ENCODE measurements around the gene ATAD1.
"Not testable (repeated sequence)": the region's sequence is repeated elsewhere in the genome, so short reads cannot be mapped to it uniquely, and the experiment has no call there.

Gene ATAD1

DNA sequence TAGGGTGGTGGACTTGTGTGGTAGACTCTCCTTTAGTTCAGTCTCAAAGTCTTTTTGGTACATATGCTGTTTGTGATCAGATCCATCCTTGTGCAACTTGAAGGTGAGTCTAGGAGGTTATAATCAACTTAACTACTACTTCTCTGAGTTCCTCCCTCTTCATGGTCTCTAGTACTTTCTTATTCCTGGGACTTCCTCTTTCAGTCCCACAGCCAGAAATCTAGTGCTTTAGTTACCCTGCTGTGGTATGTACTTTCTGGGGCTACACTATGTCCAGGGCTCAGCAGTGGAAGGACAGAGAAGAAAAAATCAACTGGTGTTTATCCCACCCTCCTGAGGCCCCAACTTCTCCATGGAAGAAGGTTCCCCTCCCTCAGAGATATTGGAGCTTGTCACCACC, 19.4 kb upstream of the ATAD1 start:
- no peak for TF ChIP-seq CTCF (conservative IDR thresholded peaks at IDR 0.05; ENCODE audit: low read depth, low read length)
- H3K4me3 ChIP-seq (ENCODE audit: low read depth, low read length): no peak overlapping the region
- no peak for DNase-seq (ENCODE audit: low read depth)

DNA sequence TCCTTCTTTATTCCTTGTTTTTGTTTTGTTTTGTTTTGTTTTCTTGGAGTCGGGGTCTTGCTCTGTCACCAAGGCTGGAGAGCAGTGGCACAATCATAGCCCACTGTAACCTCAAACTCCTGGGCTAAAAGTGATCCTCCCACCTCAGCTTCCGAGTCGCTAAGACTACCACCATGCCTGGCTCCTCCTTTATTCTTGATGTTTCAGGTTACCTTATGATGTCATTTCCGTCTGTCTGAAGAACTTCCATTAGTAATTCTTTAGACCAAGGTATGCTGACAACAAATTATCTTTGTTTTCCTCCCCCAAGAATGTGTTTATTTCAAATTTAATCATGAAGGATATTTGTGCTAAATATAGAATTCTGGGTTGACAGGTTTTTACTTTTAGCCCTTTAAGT, 18.1 kb upstream of the ATAD1 start:
- no peak for TF ChIP-seq CTCF (conservative IDR thresholded peaks at IDR 0.05; ENCODE audit: low read depth, low read length)
- DNase-seq (ENCODE audit: low read depth): no peak
- H3K4me3 ChIP-seq (ENCODE audit: low read depth, low read length): no peak overlapping the region

GRCh38 chr10:87829986-87830729, 12.1 kb upstream of the ATAD1 start:
- TF ChIP-seq CTCF (conservative IDR thresholded peaks at IDR 0.05; ENCODE audit: low read depth, low read length): no peak
- no peak for DNase-seq (ENCODE audit: low read depth)

GRCh38 chr10:87829051-87829450, 11.0 kb upstream of the ATAD1 start:
- DNase-seq (ENCODE audit: low read depth); H3K4me3 ChIP-seq (ENCODE audit: low read depth, low read length): not testable (repeated sequence)

More at GRCh38 chr10:87829986-87830729, 12.1 kb upstream of the ATAD1 start:
- no peak overlapping the region for H3K4me3 ChIP-seq (ENCODE audit: low read depth, low read length)

DNA sequence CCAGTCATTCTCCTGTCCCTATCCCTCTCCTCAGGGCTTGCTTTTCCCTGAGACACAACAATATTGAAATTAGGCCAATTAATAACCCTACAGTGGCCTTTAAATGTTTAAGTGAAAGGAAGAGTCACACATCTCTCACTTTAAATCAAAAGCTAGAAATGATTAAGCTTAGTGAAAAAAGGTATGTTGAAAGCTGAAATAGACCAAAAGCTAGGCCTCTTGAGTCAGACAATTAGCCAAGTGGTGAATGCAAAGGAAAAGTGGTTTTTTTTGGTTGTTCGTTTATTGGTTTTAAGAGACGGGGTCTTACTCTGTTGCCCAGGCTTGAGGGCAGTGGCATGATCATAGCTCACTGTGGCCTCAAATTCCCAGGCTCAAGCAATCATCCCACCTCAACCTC, 9.7 kb upstream of the ATAD1 start:
- H3K4me3 ChIP-seq (ENCODE audit: low read depth, low read length): no peak overlapping the region
- no peak for DNase-seq (ENCODE audit: low read depth)
- no peak for TF ChIP-seq CTCF (conservative IDR thresholded peaks at IDR 0.05; ENCODE audit: low read depth, low read length)

DNA sequence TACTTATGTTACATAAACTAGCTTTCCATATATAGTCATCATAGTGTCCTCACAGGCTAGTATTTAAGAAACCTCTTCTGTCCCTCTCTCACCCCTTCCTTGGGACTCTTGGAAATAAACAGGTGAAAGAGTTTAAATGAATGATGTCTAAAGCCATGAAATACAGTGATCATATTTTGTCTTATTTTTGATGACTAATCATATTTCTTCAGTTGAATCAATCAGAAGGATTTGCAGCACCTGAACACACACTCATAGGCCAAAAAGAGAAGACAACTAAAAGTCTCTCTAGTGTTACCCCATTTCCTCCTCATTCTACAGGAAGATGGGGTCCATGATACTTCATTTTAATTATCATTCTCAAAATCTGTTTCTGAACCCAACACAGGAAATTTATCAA, 8.6 kb upstream of the ATAD1 start:
- no peak overlapping the region for H3K4me3 ChIP-seq (ENCODE audit: low read depth, low read length)
- no peak for TF ChIP-seq CTCF (conservative IDR thresholded peaks at IDR 0.05; ENCODE audit: low read depth, low read length)
- DNase-seq (ENCODE audit: low read depth): no peak

DNA sequence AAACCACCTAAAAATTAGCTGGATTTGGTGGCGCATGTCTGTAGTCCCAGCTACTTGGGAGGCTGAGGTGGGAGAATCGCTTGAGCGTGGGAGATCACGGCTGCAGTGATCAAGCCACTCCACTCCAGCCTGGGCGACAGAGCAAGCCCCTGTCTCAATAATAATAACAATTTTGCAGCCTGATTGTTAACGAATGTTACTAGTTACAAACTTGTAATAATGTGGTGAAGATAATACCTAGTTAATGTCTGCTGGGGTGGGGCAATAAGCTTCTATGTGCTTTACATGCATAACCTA, 1.2 kb upstream of the ATAD1 start:
- H3K4me3 ChIP-seq (ENCODE audit: low read depth, low read length): no peak overlapping the region
- DNase-seq (ENCODE audit: low read depth): no peak
- no peak for TF ChIP-seq CTCF (conservative IDR thresholded peaks at IDR 0.05; ENCODE audit: low read depth, low read length)

Data from choroid plexus epithelial cell (primary cell).